SK-N-SH treated with all-trans-retinoic acid at 6 μM for 48 hours (cell line): ENCODE results near the gene SOWAHB.

Source experiments
- CREB5 ChIP-seq: fragments of 250-450 bp; sonication (Bioruptor Pico); IDR thresholded peaks from 2 replicates; pipeline ENCODE4 v1.5.1; 2020; ENCODE audit warnings: low read depth, mild to moderate bottlenecking, moderate library complexity
- CSDC2 ChIP-seq: fragments of 250-450 bp; sonication (Bioruptor Pico); IDR thresholded peaks from 2 replicates; pipeline ENCODE4 v1.5.0; 2020; ENCODE audit warnings: mild to moderate bottlenecking, moderate library complexity
- GLIS3 ChIP-seq: fragments of 250-450 bp; sonication (Bioruptor Pico); IDR thresholded peaks from 2 replicates; pipeline ENCODE4 v1.5.0; 2020; ENCODE audit warnings: mild to moderate bottlenecking, moderate library complexity
- OSR1 ChIP-seq: fragments of 250-450 bp; sonication (Bioruptor Pico); IDR thresholded peaks from 2 replicates; pipeline ENCODE4 v1.8.0; 2022; ENCODE audit warnings: moderate library complexity, mild to moderate bottlenecking, inconsistent platforms
- RARB ChIP-seq: fragments of 250-450 bp; sonication (Bioruptor Pico); IDR thresholded peaks from 2 replicates; pipeline ENCODE4 v1.8.0; 2021; ENCODE audit warnings: mild to moderate bottlenecking, moderate library complexity
- SNAI2 ChIP-seq: fragments of 250-450 bp; sonication (Bioruptor Pico); IDR thresholded peaks from 2 replicates; pipeline ENCODE4 v1.5.0; 2020; ENCODE audit warnings: mild to moderate bottlenecking, moderate library complexity
- TCF4 ChIP-seq: fragments of 250-450 bp; sonication (Bioruptor Pico); IDR thresholded peaks from 2 replicates; pipeline ENCODE4 v1.8.0; 2021; ENCODE audit warnings: mild to moderate bottlenecking, moderate library complexity, borderline replicate concordance
- ZFP3 ChIP-seq: fragments of 250-450 bp; sonication (Bioruptor Pico); IDR thresholded peaks from 2 replicates; pipeline ENCODE4 v1.5.0; 2020; ENCODE audit warnings: mild to moderate bottlenecking, moderate library complexity
- ZFP30 ChIP-seq: fragments of 450-650 bp; formaldehyde crosslinking; IDR thresholded peaks from 2 replicates; pipeline ENCODE4 v1.5.0; 2022; ENCODE audit warnings: mild to moderate bottlenecking, moderate library complexity
- ZNF70 ChIP-seq: fragments of 450-650 bp; formaldehyde crosslinking; IDR thresholded peaks from 2 replicates; pipeline ENCODE4 v1.5.0; 2020; ENCODE audit warnings: mild to moderate bottlenecking, moderate library complexity

- TF ChIP-seq RARB (CRISPR knock-in tag) (no peak), TCF4 (CRISPR knock-in tag) (no peak), ZNF70 (no peak), CREB5 (CRISPR knock-in tag) (no peak), SNAI2 (no peak), ZFP3 (no peak), GLIS3 (CRISPR knock-in tag) (no peak), ZFP30 (no peak), CSDC2 (CRISPR knock-in tag) (no peak), OSR1 (CRISPR knock-in tag) (no peak)
These were observed 1.9 kb downstream of the SOWAHB start for GRCh38 chr4:76896048-76896447.
